ENCODE measurements around the gene SCNN1A.

GRCh38 chr12:6405963-6406362, 30.6 kb upstream of the SCNN1A start:
- no peak for TF ChIP-seq CTCF (IDR thresholded peaks at IDR 0.05; ENCODE audit: insufficient read depth, low read length, poor library complexity, severe bottlenecking)
- no peak for TF ChIP-seq EZH2phosphoT487 (conservative IDR thresholded peaks at IDR 0.05; ENCODE audit: low read length)
